Right lobe of liver (tissue), 6 donors: Measurements from ENCODE around the gene CACHD1. TPM values are rescaled to one million over a fixed set of nuclear protein-coding genes. Genes with fewer than 3 reads are reported as not detected.
A peak's percentile ranks its signal among the peaks of the same experiment; 100 is the strongest.

ENCODE experiments used
- ATAC-seq, 4 donors: fragments of 200-7000 bp; cut with Tn5 transposase; one replicate each; pipeline ENCODE4 v1.9.1; 2020; ENCODE audit warnings: mild to moderate bottlenecking in 4 of 4, moderate library complexity in 4 of 4
- DNase-seq, 3 donors: peaks; one replicate each; pipeline ENCODE4 v3.0.0-alpha.2; 2020
- H3K27ac ChIP-seq, 3 donors: fragments of 200-600 bp; one replicate each; pipeline ENCODE4 v1.8.0; 2022
- H3K27me3 ChIP-seq, 2 donors: fragments of 200-600 bp; one replicate each; pipeline ENCODE4 v1.8.0; 2022
- H3K36me3 ChIP-seq, 4 donors: fragments of 200-600 bp; sonication (generic) in 1 of 4; one replicate each; pipeline versions ENCODE4 v1.5.1 to v1.8.0; 2017 to 2022; ENCODE audit warnings: control low read depth in 1 of 4
- H3K4me1 ChIP-seq, 4 donors: fragments of 200-600 bp; sonication (generic) in 1 of 4; one replicate each; pipeline versions ENCODE4 v1.5.1 to v1.8.0; 2017 to 2022; ENCODE audit warnings: control low read depth in 1 of 4
- H3K4me3 ChIP-seq, 3 donors: fragments of 200-600 bp; one replicate each; pipeline ENCODE4 v1.8.0; 2022
- H3K9me3 ChIP-seq, 4 donors: fragments of 200-600 bp; sonication (generic) in 1 of 4; one replicate each; pipeline versions ENCODE4 v1.5.1 to v1.8.0; 2017 to 2022; ENCODE audit warnings: control low read depth in 1 of 4
- CTCF ChIP-seq, 4 donors: fragments of 200-600 bp in 3 of 4; fragments of 450-650 bp in 1 of 4; IDR thresholded peaks; one replicate each; pipeline versions ENCODE4 v1.5.1 to v1.8.0; 2016 to 2022; ENCODE audit warnings: antibody characterized with exemption in 4 of 4, mild to moderate bottlenecking in 2 of 4
- POLR2A ChIP-seq: fragments of 450-650 bp; IDR thresholded peaks from one replicate; pipeline ENCODE4 v1.6.1; 2017; ENCODE audit warnings: antibody characterized with exemption, mild to moderate bottlenecking
- WGBS: methylation state at CpG from one replicate; pipeline ENCODE4 v1.1.6; 2018; ENCODE audit warnings: low coverage, low lambda C conversion rate; ENCODE audit not compliant: insufficient coverage; ENCODE audit errors: missing lambda C conversion rate; 5-methylcytosine and 5-hydroxymethylcytosine counted together
- intact Hi-C, 2 donors: fragments of 100-400 bp; cut with DNase I; formaldehyde crosslinking; loops; one replicate each; pipeline versions ENCODE4 v1.11.2 to v1.14.1; 2022
- total RNA-seq, 6 experiments: library from RNA; depleted of rRNA in 2 of 6; stranded (reverse); fragments of >200 nt in 2 of 6; fragmentation: NEBNext Ultra II Directional in 3 of 6; extraction: Animal tissue kit (Norgen Biotek cat#: 25700) in 3 of 6; gene quantifications; one replicate each; pipeline versions ENCODE4 v1.1.0 to v1.2.4, GENCODE V29; 2016 to 2023
- donor health status: DM: no; HTN: yes; CAD: no.
- donor health status: DM: no; HTN: no; CAD: no.
- donor health status: DM: no; HTN: no; CAD: no.
- donor health status: DM: no; HTN: yes; CAD: no.
- donor health status: DM: no; HTN: yes; CAD: no.

The CACHD1 gene
- total RNA-seq, 6 experiments from 2014 or later = 0.59 to 3.0 (median 1.3) TPM

- H3K27ac ChIP-seq = no peak overlapping the region
- intact Hi-C loops = no loop called here
- H3K27me3 ChIP-seq = no peaks in the 10 kb centered on the region
- H3K36me3 ChIP-seq = no peaks in the 10 kb centered on the region
- no peaks in the 10 kb centered on the region for H3K9me3 ChIP-seq
- no peak for TF ChIP-seq POLR2A
- TF ChIP-seq CTCF (IDR thresholded peaks at IDR 0.05) = no peak
- no peak overlapping the region for H3K4me3 ChIP-seq
- DNase-seq (no peak), ATAC-seq (no peak)
- H3K4me1 ChIP-seq = peaks cover 0 to 28% (median 8%) of the 10 kb centered on the region in 4 donors
These were observed 43.6 kb downstream of the CACHD1 start for GRCh38 chr1:64513545-64513944.

GRCh38 chr1:64514197-64514765 is 44.4 kb downstream of the CACHD1 start:
- Histone ChIP-seq H3K27ac (no peak overlapping the region), H3K9me3 (no peaks in the 10 kb centered on the region), H3K27me3 (no peaks in the 10 kb centered on the region), H3K36me3 (no peaks in the 10 kb centered on the region), H3K4me1 (peaks cover 0 to 28% (median 8%) of the 10 kb centered on the region in 4 donors), H3K4me3 (no peak overlapping the region)
- DNase-seq (no peak), ATAC-seq (peak in 3 of 4 donors; percentile 15 to 26 (median 23))
- 31% methylated on average over 1 of the region's 1 CpG for WGBS
- no peak for TF ChIP-seq CTCF (IDR thresholded peaks at IDR 0.05)
- TF ChIP-seq POLR2A = no peak
- intact Hi-C loops = no loop called here

- DNase-seq (peak in 2 of 3 donors; percentile 24 to 73), ATAC-seq (peak; percentile 85 to 91 (median 89))
- TF ChIP-seq POLR2A = no peak
- no peak for TF ChIP-seq CTCF (IDR thresholded peaks at IDR 0.05)
- 0% methylated on average over 1 of the region's 1 CpG for WGBS
- no peak overlapping the region for H3K27ac ChIP-seq
- no peaks in the 10 kb centered on the region for H3K9me3 ChIP-seq
- H3K4me3 ChIP-seq = no peak overlapping the region
- H3K27me3 ChIP-seq = no peaks in the 10 kb centered on the region
- intact Hi-C loops = no loop called here
- no peaks in the 10 kb centered on the region for H3K36me3 ChIP-seq
- peaks cover 0 to 28% (median 8%) of the 10 kb centered on the region in 4 donors for H3K4me1 ChIP-seq
These were observed 45.5 kb downstream of the CACHD1 start for GRCh38 chr1:64515427-64515826.

- H3K27me3 ChIP-seq = no peaks in the 10 kb centered on the region
- ATAC-seq (peak in 2 of 4 donors; percentile 40 to 54), DNase-seq (no peak)
- H3K4me3 ChIP-seq = no peak overlapping the region
- TF ChIP-seq POLR2A (no peak), CTCF (IDR thresholded peaks at IDR 0.05) (no peak)
- H3K36me3 ChIP-seq = no peaks in the 10 kb centered on the region
- H3K27ac ChIP-seq = no peak overlapping the region
- H3K9me3 ChIP-seq = no peaks in the 10 kb centered on the region
- peaks cover 0 to 28% (median 8%) of the 10 kb centered on the region in 4 donors for H3K4me1 ChIP-seq
- intact Hi-C loops = no loop called here
- WGBS = 46% methylated on average over 7 of the region's 7 CpGs
These were observed 46.4 kb downstream of the CACHD1 start for GRCh38 chr1:64516301-64516700.
